C4-2B (cell line): ENCODE results near the gene CMIP.

ENCODE experiments used
- ZFX ChIP-seq: fragments of 450-650 bp; IDR thresholded peaks from 2 replicates; pipeline ENCODE4 v1.6.1; 2017
- TF ChIP-seq, protein P1 (sequence below): fragments of 450-650 bp; conservative IDR thresholded peaks from 2 replicates; pipeline ENCODE4 v1.5.1; 2017; ENCODE audit warnings: mild to moderate bottlenecking

DNA sequence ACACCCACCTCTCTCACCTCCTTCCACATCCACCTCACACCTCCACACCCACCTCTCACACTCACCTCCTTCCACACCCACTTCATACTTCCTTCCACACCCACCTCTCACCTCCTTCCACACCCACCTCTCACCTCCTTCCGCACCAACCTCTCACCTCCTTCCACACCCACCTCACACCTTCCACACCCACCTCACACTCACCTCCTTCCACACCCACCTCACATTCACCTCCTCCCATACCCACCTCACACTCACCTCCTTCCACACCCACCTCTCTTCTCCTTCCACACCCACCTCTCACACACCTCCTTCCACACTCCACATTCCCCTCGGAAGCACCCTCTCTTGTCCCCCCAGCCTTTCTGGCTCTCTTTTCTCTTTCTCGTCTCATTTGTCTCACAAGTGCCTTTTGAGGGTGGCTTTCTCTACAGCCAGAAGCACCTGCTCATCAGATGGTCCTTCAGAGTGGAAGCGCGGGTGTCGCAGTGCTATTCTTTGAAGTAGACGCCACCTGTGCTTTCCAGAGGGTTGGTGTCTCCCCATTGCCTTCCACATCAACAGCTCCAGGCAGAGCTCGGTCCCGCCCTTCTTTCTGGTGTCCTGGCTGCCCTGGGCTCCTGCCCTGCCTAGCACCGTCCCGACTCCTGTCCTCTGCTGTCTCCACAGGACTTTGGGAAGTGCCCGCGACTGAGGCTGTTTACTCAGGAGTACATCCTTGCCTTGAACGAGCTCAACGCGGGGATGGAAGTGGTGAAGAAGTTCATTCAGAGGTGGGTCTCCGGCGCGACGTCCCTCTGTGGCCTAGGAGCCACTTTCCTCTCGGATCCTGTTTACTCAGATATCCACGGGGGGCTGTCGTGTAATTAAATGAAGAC is 225.1 kb downstream of the CMIP start:
- TF ChIP-seq ZFX, result no peak
- TF ChIP-seq, protein P1, sequence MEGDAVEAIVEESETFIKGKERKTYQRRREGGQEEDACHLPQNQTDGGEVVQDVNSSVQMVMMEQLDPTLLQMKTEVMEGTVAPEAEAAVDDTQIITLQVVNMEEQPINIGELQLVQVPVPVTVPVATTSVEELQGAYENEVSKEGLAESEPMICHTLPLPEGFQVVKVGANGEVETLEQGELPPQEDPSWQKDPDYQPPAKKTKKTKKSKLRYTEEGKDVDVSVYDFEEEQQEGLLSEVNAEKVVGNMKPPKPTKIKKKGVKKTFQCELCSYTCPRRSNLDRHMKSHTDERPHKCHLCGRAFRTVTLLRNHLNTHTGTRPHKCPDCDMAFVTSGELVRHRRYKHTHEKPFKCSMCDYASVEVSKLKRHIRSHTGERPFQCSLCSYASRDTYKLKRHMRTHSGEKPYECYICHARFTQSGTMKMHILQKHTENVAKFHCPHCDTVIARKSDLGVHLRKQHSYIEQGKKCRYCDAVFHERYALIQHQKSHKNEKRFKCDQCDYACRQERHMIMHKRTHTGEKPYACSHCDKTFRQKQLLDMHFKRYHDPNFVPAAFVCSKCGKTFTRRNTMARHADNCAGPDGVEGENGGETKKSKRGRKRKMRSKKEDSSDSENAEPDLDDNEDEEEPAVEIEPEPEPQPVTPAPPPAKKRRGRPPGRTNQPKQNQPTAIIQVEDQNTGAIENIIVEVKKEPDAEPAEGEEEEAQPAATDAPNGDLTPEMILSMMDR, result no peak
